ENCODE measurements around the gene HOXA6. TPM values are rescaled to one million over a fixed set of nuclear protein-coding genes. Genes with fewer than 3 reads are reported as not detected.

HOXA6 gene
- total RNA-seq, 1 experiment from 2014 or later: 3.3 TPM

- in situ Hi-C loops (cut with HindIII; ENCODE audit: low pct_unique_long_range_greater_than_20kb, low sequenced_read_pairs) (no loop called here), intact Hi-C loops (cut with micrococcal nuclease; ENCODE audit: unreplicated experiment) (no loop called here)
- H3K27ac ChIP-seq (ENCODE audit: low read length): no peak overlapping the region
- DNase-seq (ENCODE audit: low read depth, low spot score): no peak
- H3K9me3 ChIP-seq (ENCODE audit: control insufficient read depth, insufficient read depth, low read depth, low read length): no peaks in the 10 kb centered on the region
- no peak overlapping the region for H3K4me3 ChIP-seq (ENCODE audit: low read depth in 2 of 2, low read length in 2 of 2)
- no peaks in the 10 kb centered on the region for H3K27me3 ChIP-seq (ENCODE audit: control insufficient read depth, insufficient read depth, low read length)
- TF ChIP-seq, protein P1, sequence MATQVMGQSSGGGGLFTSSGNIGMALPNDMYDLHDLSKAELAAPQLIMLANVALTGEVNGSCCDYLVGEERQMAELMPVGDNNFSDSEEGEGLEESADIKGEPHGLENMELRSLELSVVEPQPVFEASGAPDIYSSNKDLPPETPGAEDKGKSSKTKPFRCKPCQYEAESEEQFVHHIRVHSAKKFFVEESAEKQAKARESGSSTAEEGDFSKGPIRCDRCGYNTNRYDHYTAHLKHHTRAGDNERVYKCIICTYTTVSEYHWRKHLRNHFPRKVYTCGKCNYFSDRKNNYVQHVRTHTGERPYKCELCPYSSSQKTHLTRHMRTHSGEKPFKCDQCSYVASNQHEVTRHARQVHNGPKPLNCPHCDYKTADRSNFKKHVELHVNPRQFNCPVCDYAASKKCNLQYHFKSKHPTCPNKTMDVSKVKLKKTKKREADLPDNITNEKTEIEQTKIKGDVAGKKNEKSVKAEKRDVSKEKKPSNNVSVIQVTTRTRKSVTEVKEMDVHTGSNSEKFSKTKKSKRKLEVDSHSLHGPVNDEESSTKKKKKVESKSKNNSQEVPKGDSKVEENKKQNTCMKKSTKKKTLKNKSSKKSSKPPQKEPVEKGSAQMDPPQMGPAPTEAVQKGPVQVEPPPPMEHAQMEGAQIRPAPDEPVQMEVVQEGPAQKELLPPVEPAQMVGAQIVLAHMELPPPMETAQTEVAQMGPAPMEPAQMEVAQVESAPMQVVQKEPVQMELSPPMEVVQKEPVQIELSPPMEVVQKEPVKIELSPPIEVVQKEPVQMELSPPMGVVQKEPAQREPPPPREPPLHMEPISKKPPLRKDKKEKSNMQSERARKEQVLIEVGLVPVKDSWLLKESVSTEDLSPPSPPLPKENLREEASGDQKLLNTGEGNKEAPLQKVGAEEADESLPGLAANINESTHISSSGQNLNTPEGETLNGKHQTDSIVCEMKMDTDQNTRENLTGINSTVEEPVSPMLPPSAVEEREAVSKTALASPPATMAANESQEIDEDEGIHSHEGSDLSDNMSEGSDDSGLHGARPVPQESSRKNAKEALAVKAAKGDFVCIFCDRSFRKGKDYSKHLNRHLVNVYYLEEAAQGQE (IDR thresholded peaks at IDR 0.05; ENCODE audit: insufficient read depth in 1 of 2, low read depth in 2 of 2, low read length in 1 of 2): no peak
- TF ChIP-seq SIN3A (IDR thresholded peaks at IDR 0.05; ENCODE audit: borderline replicate concordance, insufficient read depth, low read depth, low read length) (no peak), POLR2AphosphoS5 (IDR thresholded peaks at IDR 0.05; ENCODE audit: low read depth, low read length) (no peak), TCF7L2 (IDR thresholded peaks at IDR 0.05; ENCODE audit: low read depth, low read length) (no peak)
- TF ChIP-seq, protein P2, sequence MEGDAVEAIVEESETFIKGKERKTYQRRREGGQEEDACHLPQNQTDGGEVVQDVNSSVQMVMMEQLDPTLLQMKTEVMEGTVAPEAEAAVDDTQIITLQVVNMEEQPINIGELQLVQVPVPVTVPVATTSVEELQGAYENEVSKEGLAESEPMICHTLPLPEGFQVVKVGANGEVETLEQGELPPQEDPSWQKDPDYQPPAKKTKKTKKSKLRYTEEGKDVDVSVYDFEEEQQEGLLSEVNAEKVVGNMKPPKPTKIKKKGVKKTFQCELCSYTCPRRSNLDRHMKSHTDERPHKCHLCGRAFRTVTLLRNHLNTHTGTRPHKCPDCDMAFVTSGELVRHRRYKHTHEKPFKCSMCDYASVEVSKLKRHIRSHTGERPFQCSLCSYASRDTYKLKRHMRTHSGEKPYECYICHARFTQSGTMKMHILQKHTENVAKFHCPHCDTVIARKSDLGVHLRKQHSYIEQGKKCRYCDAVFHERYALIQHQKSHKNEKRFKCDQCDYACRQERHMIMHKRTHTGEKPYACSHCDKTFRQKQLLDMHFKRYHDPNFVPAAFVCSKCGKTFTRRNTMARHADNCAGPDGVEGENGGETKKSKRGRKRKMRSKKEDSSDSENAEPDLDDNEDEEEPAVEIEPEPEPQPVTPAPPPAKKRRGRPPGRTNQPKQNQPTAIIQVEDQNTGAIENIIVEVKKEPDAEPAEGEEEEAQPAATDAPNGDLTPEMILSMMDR (IDR thresholded peaks at IDR 0.05): no peak
- peaks cover 11% of the 10 kb centered on the region for H3K4me1 ChIP-seq (ENCODE audit: control insufficient read depth, insufficient read depth, low read length)
- ChIA-PET CTCF (no interaction called here), POLR2A (no interaction called here)
- BruUV-seq (replicated peaks): no TSS peak
- no peaks in the 10 kb centered on the region for H3K36me3 ChIP-seq (ENCODE audit: control insufficient read depth, insufficient read depth, low read length)
- no peak for ATAC-seq
These were observed 40.2 kb upstream of the HOXA6 start for GRCh38 chr7:27187475-27188385.

GRCh38 chr7:27186668-27187474 lies 39.3 kb upstream of the HOXA6 start:
- POLR2A ChIA-PET: no interaction called here
- DNase-seq (ENCODE audit: low read depth, low spot score) (no peak), ATAC-seq (no peak)
- Histone ChIP-seq H3K27me3 (ENCODE audit: control insufficient read depth, insufficient read depth, low read length) (no peaks in the 10 kb centered on the region), H3K4me3 (ENCODE audit: low read depth in 2 of 2, low read length in 2 of 2) (no peak overlapping the region), H3K36me3 (ENCODE audit: control insufficient read depth, insufficient read depth, low read length) (no peaks in the 10 kb centered on the region), H3K27ac (ENCODE audit: low read length) (no peak overlapping the region), H3K4me1 (ENCODE audit: control insufficient read depth, insufficient read depth, low read length) (peaks cover 11% of the 10 kb centered on the region), H3K9me3 (ENCODE audit: control insufficient read depth, insufficient read depth, low read depth, low read length) (no peaks in the 10 kb centered on the region)
- TF ChIP-seq TCF7L2 (IDR thresholded peaks at IDR 0.05; ENCODE audit: low read depth, low read length) (no peak), SIN3A (IDR thresholded peaks at IDR 0.05; ENCODE audit: borderline replicate concordance, insufficient read depth, low read depth, low read length) (no peak), POLR2AphosphoS5 (IDR thresholded peaks at IDR 0.05; ENCODE audit: low read depth, low read length) (no peak)
- TF ChIP-seq, protein P2 (IDR thresholded peaks at IDR 0.05): no peak
- TF ChIP-seq, protein P1 (IDR thresholded peaks at IDR 0.05; ENCODE audit: insufficient read depth in 1 of 2, low read depth in 2 of 2, low read length in 1 of 2): no peak
- CTCF ChIA-PET: no interaction called here
- in situ Hi-C loops (cut with HindIII; ENCODE audit: low pct_unique_long_range_greater_than_20kb, low sequenced_read_pairs): no loop called here
- intact Hi-C loops (cut with micrococcal nuclease; ENCODE audit: unreplicated experiment): no loop called here
- no TSS peak for BruUV-seq (replicated peaks)

Measured in Panc1 (cell line).